Iris pigment epithelial cell (primary cell): Measurements from ENCODE around the gene C1QTNF9.
A peak's percentile ranks its signal among the peaks of the same experiment; 100 is the strongest.
"Not testable (repeated sequence)": the region's sequence is repeated elsewhere in the genome, so short reads cannot be mapped to it uniquely, and the experiment has no call there.

Experiments used
- DNase-seq: peaks from one replicate; pipeline ENCODE4 v3.0.0-alpha.2; 2011; ENCODE audit warnings: low read depth

The C1QTNF9 gene

GRCh38 chr13:24282256-24282655 is 27.1 kb upstream of the C1QTNF9 start:
- no peak for DNase-seq

GRCh38 chr13:24284889-24285565 is 24.4 kb upstream of the C1QTNF9 start:
- DNase-seq, result no peak

- no peak for DNase-seq
Observed at GRCh38 chr13:24286624-24287023, 22.8 kb upstream of the C1QTNF9 start.

GRCh38 chr13:24287748-24288287 is 21.6 kb upstream of the C1QTNF9 start:
- no peak for DNase-seq

- peak; percentile 81 for DNase-seq
Observed at GRCh38 chr13:24288870-24289269, 20.5 kb upstream of the C1QTNF9 start.

GRCh38 chr13:24290280-24290932 is 19.0 kb upstream of the C1QTNF9 start:
- DNase-seq, result no peak

GRCh38 chr13:24292481-24292880 is 16.9 kb upstream of the C1QTNF9 start:
- DNase-seq, result peak; percentile 28

- DNase-seq, result no peak
Observed at GRCh38 chr13:24293746-24294145, 15.6 kb upstream of the C1QTNF9 start.

- DNase-seq, result no peak
Observed at GRCh38 chr13:24299488-24300114, 9.8 kb upstream of the C1QTNF9 start.

GRCh38 chr13:24301434-24301833 is 7.9 kb upstream of the C1QTNF9 start:
- no peak for DNase-seq

- no peak for DNase-seq
Observed at GRCh38 chr13:24301911-24302310, 7.5 kb upstream of the C1QTNF9 start.

- DNase-seq, result peak; percentile 22
Observed at GRCh38 chr13:24304620-24305019, 4.8 kb upstream of the C1QTNF9 start.

- DNase-seq, result peak; percentile 43
Observed at GRCh38 chr13:24306632-24307031, 2.7 kb upstream of the C1QTNF9 start.

GRCh38 chr13:24307211-24308067 is 1.9 kb upstream of the C1QTNF9 start:
- DNase-seq, result no peak

- no peak for DNase-seq
Observed at GRCh38 chr13:24308068-24308445, 1.3 kb upstream of the C1QTNF9 start.

GRCh38 chr13:24308488-24309020 is 826 bp upstream of the C1QTNF9 start:
- no peak for DNase-seq

- DNase-seq, result no peak
Observed at GRCh38 chr13:24313439-24313838, 4.1 kb downstream of the C1QTNF9 start.

GRCh38 chr13:24317835-24318234 is 8.5 kb downstream of the C1QTNF9 start:
- not testable (repeated sequence) for DNase-seq

- DNase-seq, result not testable (repeated sequence)
Observed at GRCh38 chr13:24318878-24319277, 9.5 kb downstream of the C1QTNF9 start.

- DNase-seq, result not testable (repeated sequence)
Observed at GRCh38 chr13:24319641-24320040, 10.3 kb downstream of the C1QTNF9 start.

GRCh38 chr13:24321416-24321815 is 12.0 kb downstream of the C1QTNF9 start:
- not testable (repeated sequence) for DNase-seq

- not testable (repeated sequence) for DNase-seq
Observed at GRCh38 chr13:24322470-24322869, 13.1 kb downstream of the C1QTNF9 start.
